ENCODE data around the gene HPSE2. TPM values are rescaled to one million over a fixed set of nuclear protein-coding genes. Genes with fewer than 3 reads are reported as not detected.

HPSE2 gene
- total and polyA plus RNA-seq, 7 experiments from 2014 or later = not detected

DNA sequence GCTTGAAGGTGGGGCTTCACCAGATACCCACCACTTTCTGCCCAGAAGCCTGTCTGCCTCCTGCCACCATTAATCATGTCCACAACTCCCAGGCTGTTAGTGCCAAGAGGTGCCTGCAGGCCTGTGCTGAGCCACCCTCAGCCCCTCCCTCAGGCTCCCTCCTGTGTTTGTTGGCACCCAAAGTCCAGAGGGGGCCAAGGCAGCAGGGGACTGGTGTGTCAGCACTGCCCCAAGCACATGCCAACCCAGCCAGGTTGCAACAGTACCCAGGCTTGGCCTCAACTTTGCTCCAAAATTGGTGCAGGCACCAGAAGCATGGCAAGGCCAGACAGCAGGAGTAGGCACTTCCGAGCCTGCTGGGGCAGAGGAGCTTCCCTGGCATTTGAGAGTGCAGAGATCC is 111.3 kb downstream of the HPSE2 start:
- no peak overlapping the region for H3K4me3 Mint-ChIP-seq
- CTCF ChIA-PET = no interaction called here
- Histone ChIP-seq H3K27ac (ENCODE audit: low read depth, low read length) (no peak overlapping the region), H3K36me3 (ENCODE audit: control insufficient read depth in 2 of 3, insufficient read depth in 3 of 3, low read length in 3 of 3) (no peaks in the 10 kb centered on the region), H3K4me1 (ENCODE audit: control insufficient read depth in 2 of 2, insufficient read depth in 2 of 2, low read length in 2 of 2) (no peaks in the 10 kb centered on the region), H3K4me3 (ENCODE audit: low read length) (no peak overlapping the region), H3K9me3 (ENCODE audit: control insufficient read depth in 2 of 3, low read length in 3 of 3) (no peaks in the 10 kb centered on the region), H3K27me3 (ENCODE audit: control insufficient read depth in 2 of 2, insufficient read depth in 2 of 2, low read length in 2 of 2) (no peaks in the 10 kb centered on the region)
- H3K36me3 Mint-ChIP-seq = no peaks in the 10 kb centered on the region
- H3K27ac Mint-ChIP-seq = no peak overlapping the region
- peaks cover 0 to 12% (median 0%) of the 10 kb centered on the region in 5 donors for H3K27me3 Mint-ChIP-seq
- no peaks in the 10 kb centered on the region for H3K4me1 Mint-ChIP-seq
- intact Hi-C loops (cut with micrococcal nuclease) = no loop called here
- DNase-seq (no peak), ATAC-seq (no peak)
- H3K9me3 Mint-ChIP-seq = peaks cover 0 to 37% (median 7%) of the 10 kb centered on the region in 11 donors
- POLR2A ChIA-PET = no interaction called here

DNA sequence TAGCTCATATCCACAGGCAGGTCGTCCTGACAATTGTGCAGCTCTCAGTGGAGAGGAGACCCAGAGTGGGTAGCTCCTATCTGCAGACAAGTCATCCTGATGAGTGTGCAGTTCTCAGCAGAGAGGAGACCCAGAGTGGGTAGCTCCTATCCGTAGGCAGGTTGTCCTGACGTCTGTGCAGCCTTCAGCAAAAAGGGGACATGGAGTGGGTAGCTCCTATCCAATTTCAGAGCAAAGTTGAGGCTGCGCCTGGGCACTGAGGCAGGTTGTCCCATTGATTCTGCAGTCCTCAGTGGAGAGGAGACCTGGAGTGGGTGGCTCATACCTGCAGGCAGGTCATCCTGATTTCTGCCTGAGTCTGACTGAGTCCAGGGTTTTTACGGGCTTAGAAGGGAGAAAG is 111.8 kb downstream of the HPSE2 start:
- Mint-ChIP-seq H3K27me3 (peaks cover 0 to 11% (median 0%) of the 10 kb centered on the region in 5 donors), H3K4me1 (no peaks in the 10 kb centered on the region), H3K36me3 (no peaks in the 10 kb centered on the region), H3K27ac (no peak overlapping the region), H3K9me3 (peaks cover 0 to 37% (median 7%) of the 10 kb centered on the region in 11 donors), H3K4me3 (no peak overlapping the region)
- intact Hi-C loops (cut with micrococcal nuclease) = no loop called here
- Histone ChIP-seq H3K27ac (ENCODE audit: low read depth, low read length) (no peak overlapping the region), H3K4me1 (ENCODE audit: control insufficient read depth in 2 of 2, insufficient read depth in 2 of 2, low read length in 2 of 2) (no peaks in the 10 kb centered on the region), H3K36me3 (ENCODE audit: control insufficient read depth in 2 of 3, insufficient read depth in 3 of 3, low read length in 3 of 3) (no peaks in the 10 kb centered on the region), H3K27me3 (ENCODE audit: control insufficient read depth in 2 of 2, insufficient read depth in 2 of 2, low read length in 2 of 2) (no peaks in the 10 kb centered on the region), H3K4me3 (ENCODE audit: low read length) (no peak overlapping the region), H3K9me3 (ENCODE audit: control insufficient read depth in 2 of 3, low read length in 3 of 3) (no peaks in the 10 kb centered on the region)
- DNase-seq (no peak), ATAC-seq (no peak)
- POLR2A ChIA-PET = no interaction called here
- CTCF ChIA-PET = no interaction called here

DNA sequence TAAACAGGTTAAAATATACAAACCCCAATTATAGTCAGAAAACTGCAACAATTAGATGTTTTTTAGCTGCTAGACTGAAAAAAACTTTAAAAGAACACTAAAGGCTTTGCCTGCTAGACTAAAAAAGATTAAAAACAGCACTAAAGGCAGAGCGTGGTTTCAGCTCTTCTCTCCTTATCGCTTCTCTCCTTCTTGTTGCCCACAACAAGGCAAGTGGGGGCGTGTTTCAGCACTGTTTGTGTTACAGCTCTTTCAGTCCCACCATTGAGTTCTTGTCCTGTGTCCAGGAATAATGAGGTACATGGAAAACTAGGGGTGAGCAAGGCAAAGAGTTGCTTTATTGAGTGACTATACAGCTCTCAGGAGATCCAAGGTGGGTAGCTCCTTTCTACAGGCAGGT is 112.3 kb downstream of the HPSE2 start:
- CTCF ChIA-PET = no interaction called here
- no peak overlapping the region for H3K4me3 ChIP-seq (ENCODE audit: low read length)
- ATAC-seq (no peak), DNase-seq (no peak)
- POLR2A ChIA-PET = no interaction called here
- no peaks in the 10 kb centered on the region for H3K36me3 Mint-ChIP-seq
- no peaks in the 10 kb centered on the region for H3K27me3 ChIP-seq (ENCODE audit: control insufficient read depth in 2 of 2, insufficient read depth in 2 of 2, low read length in 2 of 2)
- H3K27ac ChIP-seq (ENCODE audit: low read depth, low read length) = no peak overlapping the region
- no peaks in the 10 kb centered on the region for H3K9me3 ChIP-seq (ENCODE audit: control insufficient read depth in 2 of 3, low read length in 3 of 3)
- no peak overlapping the region for H3K4me3 Mint-ChIP-seq
- no peak overlapping the region for H3K27ac Mint-ChIP-seq
- H3K9me3 Mint-ChIP-seq = peaks cover 0 to 36% (median 7%) of the 10 kb centered on the region in 11 donors
- H3K27me3 Mint-ChIP-seq = peaks cover 0 to 11% (median 0%) of the 10 kb centered on the region in 5 donors
- H3K4me1 Mint-ChIP-seq = no peaks in the 10 kb centered on the region
- H3K4me1 ChIP-seq (ENCODE audit: control insufficient read depth in 2 of 2, insufficient read depth in 2 of 2, low read length in 2 of 2) = no peaks in the 10 kb centered on the region
- H3K36me3 ChIP-seq (ENCODE audit: control insufficient read depth in 2 of 3, insufficient read depth in 3 of 3, low read length in 3 of 3) = no peaks in the 10 kb centered on the region
- intact Hi-C loops (cut with micrococcal nuclease) = no loop called here

DNA sequence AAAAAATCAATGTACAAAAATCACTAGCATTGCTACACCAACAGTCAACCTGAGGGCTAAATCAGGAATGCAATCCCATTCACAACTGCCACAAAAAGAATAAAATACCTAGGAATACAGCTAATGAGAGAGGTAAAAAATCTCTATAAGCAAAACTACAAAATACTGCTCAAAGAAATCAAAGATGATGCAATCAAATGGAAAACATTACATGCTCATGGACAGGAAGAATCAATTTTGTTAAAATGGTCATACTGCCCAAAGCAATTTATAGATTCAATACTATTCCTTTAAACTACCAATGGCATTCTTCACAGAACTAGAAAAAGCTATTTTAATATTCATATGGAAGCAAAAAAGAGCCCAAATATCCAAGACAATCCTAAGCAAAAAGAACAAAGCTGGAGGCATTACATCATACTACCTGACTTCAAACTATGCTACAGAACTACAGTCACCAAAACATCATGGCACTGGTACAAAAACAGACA is 116.3 kb downstream of the HPSE2 start:
- H3K9me3 ChIP-seq (ENCODE audit: control insufficient read depth in 2 of 3, low read length in 3 of 3) = no peaks in the 10 kb centered on the region
- Mint-ChIP-seq H3K9me3 (peaks cover 0 to 14% (median 4%) of the 10 kb centered on the region in 11 donors), H3K36me3 (no peaks in the 10 kb centered on the region), H3K4me3 (no peak overlapping the region), H3K27me3 (peaks cover 0 to 8% (median 3%) of the 10 kb centered on the region in 5 donors), H3K4me1 (no peaks in the 10 kb centered on the region), H3K27ac (no peak overlapping the region)
- CTCF ChIA-PET = no interaction called here
- no peak overlapping the region for H3K27ac ChIP-seq (ENCODE audit: low read depth, low read length)
- H3K27me3 ChIP-seq (ENCODE audit: control insufficient read depth in 2 of 2, insufficient read depth in 2 of 2, low read length in 2 of 2) = no peaks in the 10 kb centered on the region
- POLR2A ChIA-PET = no interaction called here
- no peaks in the 10 kb centered on the region for H3K4me1 ChIP-seq (ENCODE audit: control insufficient read depth in 2 of 2, insufficient read depth in 2 of 2, low read length in 2 of 2)
- no peak for DNase-seq
- no peaks in the 10 kb centered on the region for H3K36me3 ChIP-seq (ENCODE audit: control insufficient read depth in 2 of 3, insufficient read depth in 3 of 3, low read length in 3 of 3)
- no peak for ATAC-seq
- no peak overlapping the region for H3K4me3 ChIP-seq (ENCODE audit: low read length)
- intact Hi-C loops (cut with micrococcal nuclease) = no loop called here

DNA sequence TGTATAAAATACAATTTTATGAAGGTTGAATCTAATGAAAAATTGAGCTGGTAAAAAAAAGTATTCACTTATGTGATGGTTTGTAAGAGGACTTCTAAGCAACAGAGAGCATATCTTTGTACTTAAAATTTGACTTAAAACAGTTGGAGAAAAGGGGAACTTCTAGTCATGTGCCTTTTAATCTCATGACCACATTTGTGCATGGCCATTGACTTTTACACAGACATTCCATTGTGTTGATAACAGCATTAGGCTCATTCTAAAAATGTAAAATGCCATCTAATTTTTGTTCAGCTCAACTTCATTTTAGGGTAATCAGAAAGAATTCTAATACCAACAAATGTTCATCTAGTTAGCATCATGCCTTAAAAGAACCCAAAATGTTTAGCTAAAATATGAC is 119.9 kb downstream of the HPSE2 start:
- ChIA-PET POLR2A (no interaction called here), CTCF (no interaction called here)
- H3K4me3 Mint-ChIP-seq = no peak overlapping the region
- intact Hi-C loops (cut with micrococcal nuclease) = no loop called here
- H3K36me3 ChIP-seq (ENCODE audit: control insufficient read depth in 2 of 3, insufficient read depth in 3 of 3, low read length in 3 of 3) = no peaks in the 10 kb centered on the region
- no peak overlapping the region for H3K27ac ChIP-seq (ENCODE audit: low read depth, low read length)
- ATAC-seq (no peak), DNase-seq (no peak)
- peaks cover 0 to 9% (median 1%) of the 10 kb centered on the region in 11 donors for H3K9me3 Mint-ChIP-seq
- H3K4me3 ChIP-seq (ENCODE audit: low read length) = no peak overlapping the region
- no peaks in the 10 kb centered on the region for H3K9me3 ChIP-seq (ENCODE audit: control insufficient read depth in 2 of 3, low read length in 3 of 3)
- peaks cover 0 to 12% (median 3%) of the 10 kb centered on the region in 5 donors for H3K27me3 Mint-ChIP-seq
- no peak overlapping the region for H3K27ac Mint-ChIP-seq
- no peaks in the 10 kb centered on the region for H3K36me3 Mint-ChIP-seq
- H3K4me1 Mint-ChIP-seq = no peaks in the 10 kb centered on the region
- H3K27me3 ChIP-seq (ENCODE audit: control insufficient read depth in 2 of 2, insufficient read depth in 2 of 2, low read length in 2 of 2) = no peaks in the 10 kb centered on the region
- no peaks in the 10 kb centered on the region for H3K4me1 ChIP-seq (ENCODE audit: control insufficient read depth in 2 of 2, insufficient read depth in 2 of 2, low read length in 2 of 2)

DNA sequence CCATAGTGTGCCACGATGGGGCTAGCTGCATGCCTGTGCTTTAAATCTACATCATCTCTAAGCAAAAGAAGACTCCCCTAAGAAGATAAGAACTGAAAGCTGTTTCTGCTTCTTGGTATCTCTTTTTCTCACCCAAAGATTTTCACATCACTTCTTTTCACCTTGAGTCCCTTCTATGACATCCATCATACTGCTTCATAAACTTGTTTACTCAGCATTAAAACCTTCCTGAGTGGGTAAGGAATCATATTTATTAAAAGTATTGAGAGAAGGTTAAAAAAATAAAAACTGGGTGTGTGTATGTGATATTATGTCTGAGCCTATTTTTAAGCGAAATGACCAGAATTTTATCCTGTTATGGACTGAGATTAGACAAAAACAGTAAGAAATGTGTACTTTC is 150.3 kb downstream of the HPSE2 start:
- no peak overlapping the region for H3K4me3 Mint-ChIP-seq
- no peaks in the 10 kb centered on the region for H3K4me1 Mint-ChIP-seq
- intact Hi-C loops (cut with micrococcal nuclease) = no loop called here

DNA sequence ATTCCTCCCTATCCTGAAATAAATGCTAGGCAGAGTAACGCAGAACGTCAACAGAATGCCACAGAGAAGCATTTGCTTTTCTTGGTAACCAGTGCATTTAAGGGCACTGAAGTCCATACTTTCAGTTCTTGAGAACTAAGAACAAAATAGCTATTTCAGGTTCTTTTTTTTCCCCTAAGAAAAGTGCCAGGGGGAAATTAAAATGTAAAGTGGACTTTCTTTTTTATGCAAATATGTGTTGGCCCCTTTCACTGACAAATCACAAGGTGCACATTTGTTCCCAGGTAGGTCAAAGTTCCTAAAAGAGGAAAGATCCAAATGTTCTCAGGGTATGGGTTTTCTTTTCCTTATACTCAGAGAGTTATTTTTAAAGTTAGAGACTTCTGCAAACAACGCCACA is 151.5 kb downstream of the HPSE2 start:
- peaks cover 0 to 4% (median 0%) of the 10 kb centered on the region in 11 donors for H3K9me3 Mint-ChIP-seq
- Histone ChIP-seq H3K4me3 (ENCODE audit: low read length) (no peak overlapping the region), H3K36me3 (ENCODE audit: control insufficient read depth in 2 of 3, insufficient read depth in 3 of 3, low read length in 3 of 3) (no peaks in the 10 kb centered on the region), H3K27ac (ENCODE audit: low read depth, low read length) (no peak overlapping the region), H3K27me3 (ENCODE audit: control insufficient read depth in 2 of 2, insufficient read depth in 2 of 2, low read length in 2 of 2) (no peaks in the 10 kb centered on the region), H3K9me3 (ENCODE audit: control insufficient read depth in 2 of 3, low read length in 3 of 3) (no peaks in the 10 kb centered on the region), H3K4me1 (ENCODE audit: control insufficient read depth in 2 of 2, insufficient read depth in 2 of 2, low read length in 2 of 2) (no peaks in the 10 kb centered on the region)
- CTCF ChIA-PET = no interaction called here
- intact Hi-C loops (cut with micrococcal nuclease) = no loop called here
- H3K4me1 Mint-ChIP-seq = no peaks in the 10 kb centered on the region
- POLR2A ChIA-PET = no interaction called here
- H3K27me3 Mint-ChIP-seq = no peaks in the 10 kb centered on the region
- ATAC-seq (no peak), DNase-seq (no peak)
- no peak overlapping the region for H3K27ac Mint-ChIP-seq
- no peaks in the 10 kb centered on the region for H3K36me3 Mint-ChIP-seq
- no peak overlapping the region for H3K4me3 Mint-ChIP-seq

More for the DNA sequence above, 150.3 kb downstream of the HPSE2 start:
- ChIA-PET POLR2A (no interaction called here), CTCF (no interaction called here)
- Mint-ChIP-seq H3K27me3 (no peaks in the 10 kb centered on the region), H3K36me3 (no peaks in the 10 kb centered on the region), H3K9me3 (peaks cover 0 to 4% (median 0%) of the 10 kb centered on the region in 11 donors), H3K27ac (no peak overlapping the region)
- Histone ChIP-seq H3K27me3 (ENCODE audit: control insufficient read depth in 2 of 2, insufficient read depth in 2 of 2, low read length in 2 of 2) (no peaks in the 10 kb centered on the region), H3K36me3 (ENCODE audit: control insufficient read depth in 2 of 3, insufficient read depth in 3 of 3, low read length in 3 of 3) (no peaks in the 10 kb centered on the region), H3K27ac (ENCODE audit: low read depth, low read length) (no peak overlapping the region), H3K9me3 (ENCODE audit: control insufficient read depth in 2 of 3, low read length in 3 of 3) (no peaks in the 10 kb centered on the region), H3K4me3 (ENCODE audit: low read length) (no peak overlapping the region), H3K4me1 (ENCODE audit: control insufficient read depth in 2 of 2, insufficient read depth in 2 of 2, low read length in 2 of 2) (no peaks in the 10 kb centered on the region)
- no peak for ATAC-seq
- no peak for DNase-seq
